ENCODE measurements around the gene TEAD4. TPM values are rescaled to one million over a fixed set of nuclear protein-coding genes. Genes with fewer than 3 reads are reported as not detected.

TEAD4 gene
- total RNA-seq, 1 experiment from 2014 or later = 43.2 TPM

GRCh38 chr12:3019005-3019680 lies 59.9 kb downstream of the TEAD4 start:
- H3K9me3 ChIP-seq (ENCODE audit: control insufficient read depth in 1 of 2, insufficient read depth in 1 of 2, low read depth in 1 of 2, low read length in 2 of 2) = no peaks in the 10 kb centered on the region
- intact Hi-C loops (cut with micrococcal nuclease) = no loop called here
- no peak overlapping the region for H3K9ac ChIP-seq (ENCODE audit: low read length)
- no peaks in the 10 kb centered on the region for H3K9me2 ChIP-seq (ENCODE audit: insufficient read depth)
- ChIA-PET CTCF (no interaction called here), RAD21 (ENCODE audit: low non-redundant PET in 1 of 2, low total read pairs in 2 of 2, uncharacterized antibody in 2 of 2, unreplicated experiment in 2 of 2) (no interaction called here), POLR2A (no interaction called here)
- no peaks in the 10 kb centered on the region for H4K20me1 ChIP-seq (ENCODE audit: insufficient read depth)
- H3K4me1 ChIP-seq (ENCODE audit: control insufficient read depth in 1 of 2, insufficient read depth in 2 of 2, low read length in 2 of 2) = no peaks in the 10 kb centered on the region
- peaks cover 0 to 11% of the 10 kb centered on the region in 2 experiments; a peak in 1 of 4 replicates for H3K36me3 ChIP-seq (ENCODE audit: control insufficient read depth in 1 of 2, insufficient read depth in 2 of 2, low read length in 2 of 2)
- H3K4me3 ChIP-seq (replicated peaks in 1 of 2; ENCODE audit: low read depth in 1 of 2, low read length in 2 of 2) = no peak overlapping the region
- no peak overlapping the region for H3K4me2 ChIP-seq (ENCODE audit: low read length)
- no peak overlapping the region for H3K27ac ChIP-seq (ENCODE audit: low read depth, low read length)
- no peak for DNase-seq (ENCODE audit: low read depth, low spot score)
- BruUV-seq (replicated peaks) = no TSS peak
- H3K27me3 ChIP-seq (ENCODE audit: insufficient read depth, low read length) = no peaks in the 10 kb centered on the region
- H3K79me2 ChIP-seq (ENCODE audit: insufficient read depth, low read length) = no peaks in the 10 kb centered on the region
- H2AFZ ChIP-seq (ENCODE audit: low read depth, low read length, poor library complexity, severe bottlenecking) = no peak overlapping the region
- ATAC-seq = no peak
- TF ChIP-seq JUND (IDR thresholded peaks at IDR 0.05) (no peak), EGR1 (IDR thresholded peaks at IDR 0.05; ENCODE audit: low read depth) (no peak), RAD21 (IDR thresholded peaks at IDR 0.05; ENCODE audit: low read depth) (no peak), SRF (IDR thresholded peaks at IDR 0.05; ENCODE audit: low read depth) (no peak), FOSL1 (IDR thresholded peaks at IDR 0.05; ENCODE audit: low read depth) (no peak), CEBPB (IDR thresholded peaks at IDR 0.05; ENCODE audit: low read depth) (no peak), POLR2A (IDR thresholded peaks at IDR 0.05; ENCODE audit: borderline replicate concordance, extremely low read depth, insufficient read depth, insufficient read length) (no peak), EZH2phosphoT487 (IDR thresholded peaks at IDR 0.05; ENCODE audit: borderline replicate concordance) (no peak), ATF3 (IDR thresholded peaks at IDR 0.05) (no peak), SP1 (IDR thresholded peaks at IDR 0.05; ENCODE audit: low read depth) (no peak), YY1 (IDR thresholded peaks at IDR 0.05; ENCODE audit: extremely low read depth, insufficient replicate concordance, low read depth, low read length) (no peak), TCF7L2 (IDR thresholded peaks at IDR 0.05; ENCODE audit: borderline replicate concordance, extremely low read depth, insufficient read depth, insufficient read length) (no peak), ZFX (IDR thresholded peaks at IDR 0.05) (no peak)
- TF ChIP-seq, protein P1, sequence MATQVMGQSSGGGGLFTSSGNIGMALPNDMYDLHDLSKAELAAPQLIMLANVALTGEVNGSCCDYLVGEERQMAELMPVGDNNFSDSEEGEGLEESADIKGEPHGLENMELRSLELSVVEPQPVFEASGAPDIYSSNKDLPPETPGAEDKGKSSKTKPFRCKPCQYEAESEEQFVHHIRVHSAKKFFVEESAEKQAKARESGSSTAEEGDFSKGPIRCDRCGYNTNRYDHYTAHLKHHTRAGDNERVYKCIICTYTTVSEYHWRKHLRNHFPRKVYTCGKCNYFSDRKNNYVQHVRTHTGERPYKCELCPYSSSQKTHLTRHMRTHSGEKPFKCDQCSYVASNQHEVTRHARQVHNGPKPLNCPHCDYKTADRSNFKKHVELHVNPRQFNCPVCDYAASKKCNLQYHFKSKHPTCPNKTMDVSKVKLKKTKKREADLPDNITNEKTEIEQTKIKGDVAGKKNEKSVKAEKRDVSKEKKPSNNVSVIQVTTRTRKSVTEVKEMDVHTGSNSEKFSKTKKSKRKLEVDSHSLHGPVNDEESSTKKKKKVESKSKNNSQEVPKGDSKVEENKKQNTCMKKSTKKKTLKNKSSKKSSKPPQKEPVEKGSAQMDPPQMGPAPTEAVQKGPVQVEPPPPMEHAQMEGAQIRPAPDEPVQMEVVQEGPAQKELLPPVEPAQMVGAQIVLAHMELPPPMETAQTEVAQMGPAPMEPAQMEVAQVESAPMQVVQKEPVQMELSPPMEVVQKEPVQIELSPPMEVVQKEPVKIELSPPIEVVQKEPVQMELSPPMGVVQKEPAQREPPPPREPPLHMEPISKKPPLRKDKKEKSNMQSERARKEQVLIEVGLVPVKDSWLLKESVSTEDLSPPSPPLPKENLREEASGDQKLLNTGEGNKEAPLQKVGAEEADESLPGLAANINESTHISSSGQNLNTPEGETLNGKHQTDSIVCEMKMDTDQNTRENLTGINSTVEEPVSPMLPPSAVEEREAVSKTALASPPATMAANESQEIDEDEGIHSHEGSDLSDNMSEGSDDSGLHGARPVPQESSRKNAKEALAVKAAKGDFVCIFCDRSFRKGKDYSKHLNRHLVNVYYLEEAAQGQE (IDR thresholded peaks at IDR 0.05; ENCODE audit: low read depth) = no peak
- TF ChIP-seq, protein P2, sequence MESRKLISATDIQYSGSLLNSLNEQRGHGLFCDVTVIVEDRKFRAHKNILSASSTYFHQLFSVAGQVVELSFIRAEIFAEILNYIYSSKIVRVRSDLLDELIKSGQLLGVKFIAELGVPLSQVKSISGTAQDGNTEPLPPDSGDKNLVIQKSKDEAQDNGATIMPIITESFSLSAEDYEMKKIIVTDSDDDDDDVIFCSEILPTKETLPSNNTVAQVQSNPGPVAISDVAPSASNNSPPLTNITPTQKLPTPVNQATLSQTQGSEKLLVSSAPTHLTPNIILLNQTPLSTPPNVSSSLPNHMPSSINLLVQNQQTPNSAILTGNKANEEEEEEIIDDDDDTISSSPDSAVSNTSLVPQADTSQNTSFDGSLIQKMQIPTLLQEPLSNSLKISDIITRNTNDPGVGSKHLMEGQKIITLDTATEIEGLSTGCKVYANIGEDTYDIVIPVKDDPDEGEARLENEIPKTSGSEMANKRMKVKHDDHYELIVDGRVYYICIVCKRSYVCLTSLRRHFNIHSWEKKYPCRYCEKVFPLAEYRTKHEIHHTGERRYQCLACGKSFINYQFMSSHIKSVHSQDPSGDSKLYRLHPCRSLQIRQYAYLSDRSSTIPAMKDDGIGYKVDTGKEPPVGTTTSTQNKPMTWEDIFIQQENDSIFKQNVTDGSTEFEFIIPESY (IDR thresholded peaks at IDR 0.05; ENCODE audit: extremely low read depth, insufficient replicate concordance, low read length) = no peak
- TF ChIP-seq, protein P3, sequence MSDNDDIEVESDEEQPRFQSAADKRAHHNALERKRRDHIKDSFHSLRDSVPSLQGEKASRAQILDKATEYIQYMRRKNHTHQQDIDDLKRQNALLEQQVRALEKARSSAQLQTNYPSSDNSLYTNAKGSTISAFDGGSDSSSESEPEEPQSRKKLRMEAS (IDR thresholded peaks at IDR 0.05) = no peak
